IPS DF 6.9 (cell line): Measurements from ENCODE around the gene TFB1M.
"Not testable (repeated sequence)": the region's sequence is repeated elsewhere in the genome, so short reads cannot be mapped to it uniquely, and the experiment has no call there.

ENCODE experiments used
- DNase-seq: peaks from one replicate; pipeline ENCODE4 v3.0.0-alpha.2; 2013; ENCODE audit warnings: low read depth, low spot score
- H3K27ac ChIP-seq: one replicate; pipeline ENCODE4 v1.5.1; 2013; ENCODE audit warnings: low read length, control low read depth
- H3K27me3 ChIP-seq: 2 replicates; pipeline ENCODE4 v1.6.1; 2013; ENCODE audit warnings: mild to moderate bottlenecking, low read length; ENCODE audit not compliant: control insufficient read depth, insufficient read depth
- H3K36me3 ChIP-seq: 2 replicates; pipeline ENCODE4 v1.6.1; 2013; ENCODE audit warnings: low read length; ENCODE audit not compliant: control insufficient read depth, insufficient read depth
- H3K4me1 ChIP-seq: 2 replicates; pipeline ENCODE4 v1.6.1; 2013; ENCODE audit warnings: low read length; ENCODE audit not compliant: control insufficient read depth, insufficient read depth
- H3K4me3 ChIP-seq: 2 replicates; pipeline ENCODE4 v1.5.1; 2013; ENCODE audit warnings: mild to moderate bottlenecking, low read length
- H3K9me3 ChIP-seq: 2 replicates; pipeline ENCODE4 v1.6.1; 2013; ENCODE audit warnings: low read length, inconsistent platforms; ENCODE audit not compliant: control insufficient read depth, insufficient read depth
- WGBS: extraction: QIAGEN DNeasy Blood & Tissue Kit; methylation state at CpG from one replicate; pipeline ENCODE4 v1.1.7; 2013; ENCODE audit warnings: mixed read lengths, missing lambda C conversion rate; ENCODE audit not compliant: insufficient read length, insufficient coverage; 5-methylcytosine and 5-hydroxymethylcytosine counted together

TFB1M gene

DNA sequence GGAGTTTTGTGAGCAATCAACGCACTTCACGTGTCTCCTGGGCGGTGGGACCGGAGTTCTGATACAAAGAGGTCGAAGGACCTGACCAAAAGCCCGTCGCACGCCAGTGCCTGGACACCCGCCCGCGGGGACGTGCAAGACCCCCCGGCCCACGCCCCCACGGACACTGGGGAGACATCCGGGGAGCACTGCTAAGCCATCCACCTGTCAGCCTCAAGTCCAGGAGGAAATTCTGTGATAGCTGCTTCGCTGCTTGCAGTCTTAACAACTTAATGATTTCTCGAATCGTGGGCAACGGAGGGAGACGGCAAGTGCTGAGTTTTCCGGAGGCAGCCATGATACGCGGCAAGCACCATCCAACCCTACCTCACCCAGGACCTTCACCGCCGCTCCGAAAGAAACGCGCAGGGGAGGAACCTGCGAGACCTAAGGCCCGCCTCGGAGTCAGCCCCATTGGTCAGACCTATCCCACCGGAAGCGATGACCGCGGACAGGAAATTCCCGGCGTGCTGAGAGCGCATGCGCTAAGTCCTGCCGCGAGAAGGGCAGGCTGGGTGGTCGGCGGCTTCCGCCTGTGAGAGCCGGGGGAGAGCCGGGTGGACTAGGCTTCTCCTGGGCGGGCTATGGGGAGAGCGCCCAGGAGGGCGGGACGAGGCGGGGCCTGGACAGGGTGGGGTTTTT lies at the start of gene TFB1M:
Gene TFB1M (minus strand): TSS at position 393 of the 681 bp plus-strand sequence. CDS start 56 bp downstream, at position 337.
- H3K9me3 ChIP-seq = no peaks in the 10 kb centered on the region
- WGBS = no CpG with 5 or more reads among the region's 52 CpGs
- H3K27ac ChIP-seq = no peak within 1 kb of the TSS
- H3K36me3 ChIP-seq = peaks cover 3% of the 10 kb centered on the region; the same call in 1 of the 2 replicates
- H3K27me3 ChIP-seq = no peaks in the 10 kb centered on the region
- peak; percentile 98 for DNase-seq
- H3K4me1 ChIP-seq = no peaks in the 10 kb centered on the region
- peak within 1 kb of the TSS; percentile 88 for H3K4me3 ChIP-seq

DNA sequence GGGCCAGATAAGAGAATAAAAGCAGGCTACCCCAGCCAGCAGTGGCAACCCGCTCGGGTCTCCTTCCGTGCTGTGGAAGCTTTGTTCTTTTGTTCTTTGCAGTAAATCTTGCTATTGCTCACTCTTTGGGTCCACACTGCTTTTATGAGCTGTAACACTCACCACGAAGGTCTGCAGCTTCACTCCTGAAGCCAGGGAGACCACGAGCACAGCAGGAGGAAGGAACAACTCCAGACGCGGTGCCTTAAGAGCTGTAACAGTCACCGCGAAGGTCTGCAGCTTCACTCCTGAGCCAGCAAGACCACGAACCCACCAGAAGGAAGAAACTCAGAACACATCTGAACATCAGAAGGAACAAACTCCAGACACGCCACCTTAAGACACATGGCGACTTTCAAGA lies 49.7 kb upstream of the TFB1M start:
- not testable (repeated sequence) for H3K9me3 ChIP-seq, H3K4me3 ChIP-seq, DNase-seq, H3K36me3 ChIP-seq, H3K27me3 ChIP-seq, H3K27ac ChIP-seq, H3K4me1 ChIP-seq
- WGBS = no CpG with 5 or more reads among the region's 12 CpGs

GRCh38 chr6:155362968-155363632 lies 48.8 kb upstream of the TFB1M start:
- not testable (repeated sequence) for H3K9me3 ChIP-seq, H3K4me1 ChIP-seq, H3K4me3 ChIP-seq, H3K36me3 ChIP-seq, H3K27ac ChIP-seq, H3K27me3 ChIP-seq, DNase-seq
- WGBS = no CpG with 5 or more reads among the region's 39 CpGs

DNA sequence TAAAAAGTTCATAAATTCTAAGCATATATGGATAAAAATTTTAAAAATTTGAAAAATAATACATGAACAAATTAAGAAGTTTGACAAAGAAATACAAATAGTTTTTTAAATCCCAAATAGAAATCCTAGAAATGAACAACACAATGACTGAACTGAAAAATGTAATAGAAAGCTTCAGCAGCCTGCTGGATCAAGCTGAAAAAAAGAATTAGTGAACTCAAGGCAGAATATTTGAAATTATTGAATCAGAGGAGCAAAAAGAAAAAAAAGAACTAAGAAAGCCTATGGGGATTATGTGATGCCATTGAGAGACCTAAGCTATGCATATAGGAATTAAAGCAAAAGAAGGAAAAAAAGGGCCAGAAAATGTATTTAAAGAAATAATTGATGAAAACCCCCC lies 39.9 kb upstream of the TFB1M start:
- no peak overlapping the region for H3K4me3 ChIP-seq
- no peaks in the 10 kb centered on the region for H3K9me3 ChIP-seq
- H3K36me3 ChIP-seq = no peaks in the 10 kb centered on the region
- H3K27me3 ChIP-seq = no peaks in the 10 kb centered on the region
- DNase-seq = no peak
- no peaks in the 10 kb centered on the region for H3K4me1 ChIP-seq
- H3K27ac ChIP-seq = no peak overlapping the region

GRCh38 chr6:155352811-155353210 lies 38.5 kb upstream of the TFB1M start:
- Histone ChIP-seq H3K27ac (no peak overlapping the region), H3K4me3 (no peak overlapping the region), H3K27me3 (no peaks in the 10 kb centered on the region), H3K9me3 (no peaks in the 10 kb centered on the region), H3K36me3 (no peaks in the 10 kb centered on the region), H3K4me1 (no peaks in the 10 kb centered on the region)
- no peak for DNase-seq

GRCh38 chr6:155352130-155352420 lies 37.8 kb upstream of the TFB1M start:
- Histone ChIP-seq H3K27ac (no peak overlapping the region), H3K4me1 (no peaks in the 10 kb centered on the region), H3K36me3 (no peaks in the 10 kb centered on the region), H3K9me3 (no peaks in the 10 kb centered on the region), H3K4me3 (no peak overlapping the region), H3K27me3 (no peaks in the 10 kb centered on the region)
- no CpG with 5 or more reads among the region's 4 CpGs for whole genome bisulfite sequencing
- no peak for DNase-seq

DNA sequence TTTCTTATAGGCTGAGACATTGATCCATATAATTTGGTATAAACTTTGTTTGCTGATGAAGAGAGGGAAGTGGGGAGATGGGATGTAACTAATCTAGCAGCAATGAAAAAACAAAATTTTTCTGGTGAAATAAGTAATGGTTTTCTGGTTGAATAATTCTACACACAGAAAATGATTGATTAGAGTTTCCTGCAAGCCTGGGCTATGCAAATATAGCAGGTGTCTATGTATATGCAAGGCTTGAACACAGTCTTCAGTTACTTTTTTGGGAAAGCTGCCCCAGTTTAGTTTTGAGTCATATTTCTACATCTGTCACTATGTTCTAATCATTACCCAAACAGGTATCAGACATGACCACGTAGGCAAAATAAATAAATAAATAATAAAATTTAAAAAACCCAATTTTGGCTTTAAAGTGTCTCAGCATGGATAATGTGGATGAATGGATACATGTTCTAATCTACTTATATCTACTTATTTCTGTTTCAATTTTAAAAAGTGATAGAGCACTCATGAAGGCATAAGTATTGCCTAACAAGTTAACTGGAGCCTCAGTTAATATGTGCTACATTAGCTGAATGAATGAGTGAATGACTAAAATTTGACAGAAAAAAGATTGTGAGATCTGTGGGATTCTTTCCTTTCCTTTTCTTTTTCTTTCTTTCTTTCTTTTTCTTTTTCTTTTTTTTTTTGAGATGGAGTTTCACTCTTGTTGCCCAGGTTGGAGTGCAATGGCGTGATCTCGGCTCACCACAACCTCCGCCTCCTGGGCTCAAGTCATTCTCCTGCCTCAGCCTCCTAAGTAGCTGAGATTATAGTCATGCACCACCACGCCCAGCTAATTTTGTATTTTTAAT lies 37.2 kb upstream of the TFB1M start:
- Histone ChIP-seq H3K4me3 (no peak overlapping the region), H3K4me1 (no peaks in the 10 kb centered on the region), H3K9me3 (no peaks in the 10 kb centered on the region), H3K27ac (no peak overlapping the region), H3K36me3 (no peaks in the 10 kb centered on the region), H3K27me3 (no peaks in the 10 kb centered on the region)
- no CpG with 5 or more reads among the region's 5 CpGs for WGBS
- no peak for DNase-seq

- Histone ChIP-seq H3K36me3 (no peaks in the 10 kb centered on the region), H3K9me3 (no peaks in the 10 kb centered on the region)
- no CpG with 5 or more reads among the region's 6 CpGs for WGBS
These were observed 35.7 kb upstream of the TFB1M start for GRCh38 chr6:155349956-155350355.

DNA sequence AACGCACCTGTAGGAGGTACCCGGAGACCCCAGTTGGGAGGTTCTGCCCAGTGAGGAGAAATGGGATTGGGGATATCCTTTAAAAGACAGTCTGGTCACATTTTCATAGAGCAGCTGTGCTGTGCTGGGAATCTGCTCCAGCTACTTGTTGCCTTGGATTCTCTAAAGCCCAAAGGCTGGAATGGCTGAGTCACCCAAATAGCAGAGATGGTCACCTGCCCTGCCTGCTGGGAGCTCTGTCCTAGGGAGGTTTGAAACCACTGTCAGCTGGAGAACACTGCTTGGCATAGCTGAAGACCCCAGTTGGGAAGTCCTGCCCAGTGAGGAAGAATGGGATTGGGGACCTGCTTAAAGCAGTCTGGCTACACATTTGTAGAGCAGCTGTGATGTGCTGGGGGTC lies 34.8 kb upstream of the TFB1M start:
- H3K36me3 ChIP-seq = no peaks in the 10 kb centered on the region
- no peaks in the 10 kb centered on the region for H3K27me3 ChIP-seq
- no peak for DNase-seq
- no peaks in the 10 kb centered on the region for H3K4me1 ChIP-seq
- H3K4me3 ChIP-seq = no peak overlapping the region
- no CpG with 5 or more reads among the region's 2 CpGs for WGBS
- no peak overlapping the region for H3K27ac ChIP-seq
- H3K9me3 ChIP-seq = no peaks in the 10 kb centered on the region

More at GRCh38 chr6:155349956-155350355, 35.7 kb upstream of the TFB1M start:
- H3K4me3 ChIP-seq = no peak overlapping the region
- no peak for DNase-seq
- H3K27ac ChIP-seq = no peak overlapping the region
- H3K4me1 ChIP-seq = no peaks in the 10 kb centered on the region
- H3K27me3 ChIP-seq = no peaks in the 10 kb centered on the region

- DNase-seq = no peak
- no peaks in the 10 kb centered on the region for H3K36me3 ChIP-seq
- WGBS = no CpG with 5 or more reads among the region's 1 CpG
- H3K9me3 ChIP-seq = no peaks in the 10 kb centered on the region
- H3K27me3 ChIP-seq = no peaks in the 10 kb centered on the region
- H3K27ac ChIP-seq = no peak overlapping the region
- H3K4me1 ChIP-seq = no peaks in the 10 kb centered on the region
- no peak overlapping the region for H3K4me3 ChIP-seq
These were observed 33.5 kb upstream of the TFB1M start for GRCh38 chr6:155347800-155348199.
